Fibroblast of mammary gland (primary cell): ENCODE results near the gene MBTPS2.
"Not testable (repeated sequence)": the region's sequence is repeated elsewhere in the genome, so short reads cannot be mapped to it uniquely, and the experiment has no call there.

Experiments used
- DNase-seq: peaks from one replicate; pipeline ENCODE4 v3.0.0-alpha.2; 2010; ENCODE audit warnings: low read depth
- H3K4me3 ChIP-seq: 2 replicates; pipeline ENCODE4 v1.5.1; 2011; ENCODE audit warnings: low read depth, mild to moderate bottlenecking, low read length, moderate library complexity; ENCODE audit not compliant: control insufficient read depth
- CTCF ChIP-seq: conservative IDR thresholded peaks from 2 replicates; pipeline ENCODE4 v1.5.1; 2011; ENCODE audit warnings: low read depth, low read length, inconsistent platforms; ENCODE audit not compliant: control insufficient read depth, insufficient read depth

Gene MBTPS2

DNA sequence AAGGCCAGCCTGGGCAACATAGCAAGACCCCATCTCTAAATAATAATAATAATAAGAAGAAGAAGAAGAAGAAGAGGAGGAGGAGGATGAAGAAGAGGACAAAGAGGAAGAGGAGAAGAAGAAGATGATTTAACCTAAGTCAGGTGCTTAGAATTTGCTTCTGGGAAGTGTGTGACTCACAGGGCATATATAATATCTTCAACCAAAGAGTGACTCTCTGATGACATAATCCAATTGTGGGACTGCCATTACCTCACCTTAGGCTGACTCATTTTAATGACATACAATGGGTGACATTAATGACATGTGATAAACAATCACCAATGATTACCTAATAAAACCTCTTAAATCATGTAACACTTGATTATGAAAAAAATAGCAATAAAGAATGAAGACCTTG lies 32.7 kb upstream of the MBTPS2 start:
- peak; percentile 39 for DNase-seq
- TF ChIP-seq CTCF, result no peak

GRCh38 chrX:21811832-21812231 lies 27.6 kb upstream of the MBTPS2 start:
- no peak for TF ChIP-seq CTCF
- H3K4me3 ChIP-seq, result no peak overlapping the region
- DNase-seq, result no peak

More for the DNA sequence above, 32.7 kb upstream of the MBTPS2 start:
- no peak overlapping the region for H3K4me3 ChIP-seq

- no peak for TF ChIP-seq CTCF
- no peak overlapping the region for H3K4me3 ChIP-seq
- no peak for DNase-seq
Measured at GRCh38 chrX:21812628-21813027, 26.8 kb upstream of the MBTPS2 start.

- no peak for TF ChIP-seq CTCF
- no peak overlapping the region for H3K4me3 ChIP-seq
Measured at GRCh38 chrX:21813612-21814368, 25.6 kb upstream of the MBTPS2 start.

GRCh38 chrX:21816136-21816535 lies 23.3 kb upstream of the MBTPS2 start:
- no peak overlapping the region for H3K4me3 ChIP-seq
- TF ChIP-seq CTCF, result no peak

More at GRCh38 chrX:21813612-21814368, 25.6 kb upstream of the MBTPS2 start:
- no peak for DNase-seq

DNA sequence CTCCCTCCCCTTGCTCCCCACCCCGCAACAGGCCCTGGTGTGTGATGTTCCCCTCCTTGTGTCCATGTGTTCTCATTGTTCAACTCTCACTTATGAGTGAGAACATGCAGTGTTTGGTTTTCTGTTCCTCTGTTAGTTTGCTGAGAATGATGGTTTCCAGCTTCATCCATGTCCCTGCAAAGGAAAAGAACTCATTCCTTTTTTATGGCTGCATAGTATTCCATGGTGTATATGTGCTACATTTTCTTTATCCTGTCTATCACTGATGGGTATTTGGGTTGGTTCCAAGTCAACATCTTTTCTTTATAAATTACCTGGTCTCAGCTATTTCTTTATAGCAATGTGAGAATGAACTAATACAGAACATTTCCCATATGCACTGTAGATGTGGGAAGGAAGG lies 19.2 kb upstream of the MBTPS2 start:
- DNase-seq, H3K4me3 ChIP-seq: not testable (repeated sequence)

More at GRCh38 chrX:21816136-21816535, 23.3 kb upstream of the MBTPS2 start:
- DNase-seq, result no peak

DNA sequence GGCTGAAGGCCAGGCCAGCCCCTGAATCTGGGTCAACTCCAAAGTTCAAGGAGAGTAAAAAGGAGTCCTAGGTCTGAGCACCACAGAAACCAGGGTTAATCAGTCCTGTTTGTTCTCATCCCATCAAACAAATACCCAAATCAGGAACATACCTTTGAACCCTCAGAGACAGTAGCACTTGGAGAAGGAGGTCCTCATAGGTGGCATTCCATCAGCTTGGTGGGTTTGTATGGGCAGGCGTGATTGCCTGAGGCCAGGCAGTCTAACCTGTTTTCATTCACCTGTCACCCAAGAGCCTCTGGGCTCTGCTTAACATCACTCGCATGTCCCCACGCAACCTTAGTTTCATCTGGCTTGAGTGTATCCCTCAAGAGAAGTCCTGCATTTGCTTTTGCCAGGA lies 17.5 kb upstream of the MBTPS2 start:
- no peak overlapping the region for H3K4me3 ChIP-seq
- DNase-seq, result no peak
- no peak for TF ChIP-seq CTCF
